ENCODE results near the gene CSN2.

DNA sequence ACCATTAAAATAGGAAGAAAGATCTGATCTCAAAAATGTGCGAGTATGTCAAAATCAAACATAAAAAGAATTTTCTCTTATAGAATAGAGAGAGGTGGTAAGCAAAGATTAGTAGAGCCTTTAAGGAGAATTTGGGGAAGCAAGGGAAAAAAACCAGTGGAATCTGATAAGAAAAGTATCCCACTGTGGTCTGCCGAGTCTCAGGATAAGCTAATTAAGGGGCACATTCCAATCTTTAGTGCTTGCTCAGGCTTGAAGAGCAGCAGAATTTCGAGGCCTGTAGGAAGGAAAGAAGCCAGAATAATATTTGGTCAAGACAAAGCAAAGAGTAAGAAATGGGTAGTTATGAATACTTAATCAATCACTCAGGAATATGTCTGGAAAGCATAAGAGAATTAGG is 43.2 kb upstream of the CSN2 start:
- TF ChIP-seq JUN (IDR thresholded peaks at IDR 0.05; ENCODE audit: borderline replicate concordance, insufficient read depth, insufficient read length, low read depth) (no peak), CTCF (IDR thresholded peaks at IDR 0.05; ENCODE audit: extremely low read depth in 1 of 2, insufficient read depth in 1 of 2, low read depth in 1 of 2, low read length in 2 of 2) (no peak), POLR2A (IDR thresholded peaks at IDR 0.05; ENCODE audit: low read depth, low read length) (no peak), MYC (IDR thresholded peaks at IDR 0.05; ENCODE audit: low read depth, low read length) (no peak), POLR2AphosphoS5 (IDR thresholded peaks at IDR 0.05; ENCODE audit: insufficient read depth, low read depth, low read length) (no peak), EZH2 (IDR thresholded peaks at IDR 0.05; ENCODE audit: borderline replicate concordance, low read depth, low read length, severe bottlenecking) (no peak)
- TF ChIP-seq, protein P1, sequence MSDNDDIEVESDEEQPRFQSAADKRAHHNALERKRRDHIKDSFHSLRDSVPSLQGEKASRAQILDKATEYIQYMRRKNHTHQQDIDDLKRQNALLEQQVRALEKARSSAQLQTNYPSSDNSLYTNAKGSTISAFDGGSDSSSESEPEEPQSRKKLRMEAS (IDR thresholded peaks at IDR 0.05; ENCODE audit: insufficient read depth, insufficient read length), result no peak
